Activated CD8-positive, alpha-beta memory T cell treated with anti-CD3 and anti-CD28 coated beads for 1 hour (primary cell): ENCODE results near the gene SLCO2B1.

Experiments used
- DNase-seq, 2 donors: peaks; one replicate each; pipeline ENCODE4 v3.0.0-alpha.2; 2020; ENCODE audit warnings: low read depth in 1 of 2; ENCODE audit errors: extremely low read depth in 1 of 2

Gene SLCO2B1

GRCh38 chr11:75214843-75215242, 63.9 kb downstream of the SLCO2B1 start:
- no peak for DNase-seq

GRCh38 chr11:75219869-75220268, 69.0 kb downstream of the SLCO2B1 start:
- no peak for DNase-seq

GRCh38 chr11:75223954-75224643, 73.2 kb downstream of the SLCO2B1 start:
- DNase-seq: no peak

GRCh38 chr11:75225794-75226193, 74.9 kb downstream of the SLCO2B1 start:
- DNase-seq: no peak

- DNase-seq: no peak
These were observed 78.6 kb downstream of the SLCO2B1 start for GRCh38 chr11:75229466-75229865.

GRCh38 chr11:75230621-75231020, 79.7 kb downstream of the SLCO2B1 start:
- DNase-seq: no peak

GRCh38 chr11:75233754-75234172, 82.9 kb downstream of the SLCO2B1 start:
- DNase-seq: no peak

- no peak for DNase-seq
These were observed 85.2 kb downstream of the SLCO2B1 start for GRCh38 chr11:75236062-75236461.

GRCh38 chr11:75237050-75237449, 86.1 kb downstream of the SLCO2B1 start:
- no peak for DNase-seq

GRCh38 chr11:75238595-75239440, 87.9 kb downstream of the SLCO2B1 start:
- DNase-seq: no peak

GRCh38 chr11:75239531-75240290, 88.8 kb downstream of the SLCO2B1 start:
- no peak for DNase-seq

GRCh38 chr11:75240311-75241035, 89.6 kb downstream of the SLCO2B1 start, which contains the start of gene TPBGL:
TPBGL (plus strand) TSS chr11:75240774; CDS start chr11:75241050, 276 bp downstream.
- DNase-seq: no peak

GRCh38 chr11:75241036-75241905, 90.4 kb downstream of the SLCO2B1 start:
- peak; percentile 33 to 79 for DNase-seq

- DNase-seq: no peak
These were observed 91.2 kb downstream of the SLCO2B1 start for GRCh38 chr11:75241906-75242644.

- DNase-seq: no peak
These were observed 92.1 kb downstream of the SLCO2B1 start for GRCh38 chr11:75242722-75243600.

- DNase-seq: no peak
These were observed 93.3 kb downstream of the SLCO2B1 start for GRCh38 chr11:75244052-75244814.

- DNase-seq: no peak
These were observed 94.6 kb downstream of the SLCO2B1 start for GRCh38 chr11:75245356-75246005.
